Type B pancreatic cell (in vitro differentiated cells): ENCODE results near the gene U2AF1L4. TPM values are rescaled to one million over a fixed set of nuclear protein-coding genes. Genes with fewer than 3 reads are reported as not detected.
A peak's percentile ranks its signal among the peaks of the same experiment; 100 is the strongest.

Experiments used
- DNase-seq: peaks from one replicate; pipeline ENCODE4 v3.0.0; 2021; ENCODE audit warnings: mixed read lengths; ENCODE audit not compliant: unreplicated experiment; ENCODE audit errors: extremely low spot score
- H3K27ac Mint-ChIP-seq: 2 replicates; pipeline ENCODE4 v1.8.0; 2021; ENCODE audit warnings: mild to moderate bottlenecking, mixed read lengths
- H3K27me3 Mint-ChIP-seq: 2 replicates; pipeline ENCODE4 v1.8.0; 2021; ENCODE audit warnings: mixed read lengths
- H3K36me3 Mint-ChIP-seq: 2 replicates; pipeline ENCODE4 v1.8.0; 2021; ENCODE audit warnings: mixed read lengths
- H3K4me1 Mint-ChIP-seq: one replicate; pipeline ENCODE4 v1.8.0; 2021; ENCODE audit warnings: mixed read lengths; ENCODE audit not compliant: unreplicated experiment
- H3K4me3 Mint-ChIP-seq: 2 replicates; pipeline ENCODE4 v1.8.0; 2021; ENCODE audit warnings: mild to moderate bottlenecking, mixed read lengths
- H3K9me3 Mint-ChIP-seq: 2 replicates; pipeline ENCODE4 v1.8.0; 2021; ENCODE audit warnings: mixed read lengths
- CTCF ChIP-seq: fragments of 200-600 bp; sonication (generic); conservative IDR thresholded peaks from 2 replicates; pipeline ENCODE4 v1.5.0; 2021; ENCODE audit warnings: antibody characterized with exemption, mild to moderate bottlenecking
- total RNA-seq: library from RNA; stranded (reverse); gene quantifications from 2 replicates; pipeline ENCODE4 v1.2.1, GENCODE V29; 2021; ENCODE audit warnings: low replicate concordance

Gene U2AF1L4
- total RNA-seq, 1 donor from 2014 or later = 25.4 TPM

GRCh38 chr19:35787227-35787799 is 42.1 kb upstream of the U2AF1L4 start:
- Mint-ChIP-seq H3K9me3 (no peaks in the 10 kb centered on the region), H3K36me3 (peaks cover 6% of the 10 kb centered on the region), H3K27me3 (no peaks in the 10 kb centered on the region), H3K4me1 (no peaks in the 10 kb centered on the region), H3K27ac (no peak overlapping the region), H3K4me3 (no peak overlapping the region)
- TF ChIP-seq CTCF = no peak
- no peak for DNase-seq

- H3K4me1 Mint-ChIP-seq = no peaks in the 10 kb centered on the region
Observed at GRCh38 chr19:35786299-35787160, 41.3 kb upstream of the U2AF1L4 start.

GRCh38 chr19:35785339-35785627 is 40.1 kb upstream of the U2AF1L4 start:
- no peak for TF ChIP-seq CTCF
- Mint-ChIP-seq H3K4me1 (no peaks in the 10 kb centered on the region), H3K36me3 (peaks cover 6% of the 10 kb centered on the region), H3K27me3 (no peaks in the 10 kb centered on the region), H3K27ac (no peak overlapping the region), H3K4me3 (no peak overlapping the region), H3K9me3 (no peaks in the 10 kb centered on the region)
- no peak for DNase-seq

More at GRCh38 chr19:35786299-35787160, 41.3 kb upstream of the U2AF1L4 start:
- no peak for TF ChIP-seq CTCF
- Mint-ChIP-seq H3K27ac (no peak overlapping the region), H3K27me3 (no peaks in the 10 kb centered on the region), H3K36me3 (peaks cover 6% of the 10 kb centered on the region), H3K4me3 (no peak overlapping the region), H3K9me3 (no peaks in the 10 kb centered on the region)
- no peak for DNase-seq

GRCh38 chr19:35784503-35785338 is 39.5 kb upstream of the U2AF1L4 start:
- Mint-ChIP-seq H3K27me3 (no peaks in the 10 kb centered on the region), H3K4me3 (no peak overlapping the region), H3K36me3 (peaks cover 6% of the 10 kb centered on the region), H3K4me1 (no peaks in the 10 kb centered on the region), H3K9me3 (no peaks in the 10 kb centered on the region), H3K27ac (no peak overlapping the region)
- DNase-seq = no peak
- no peak for TF ChIP-seq CTCF

- Mint-ChIP-seq H3K4me3 (no peak overlapping the region), H3K36me3 (peaks cover 6% of the 10 kb centered on the region), H3K4me1 (no peaks in the 10 kb centered on the region), H3K27me3 (no peaks in the 10 kb centered on the region), H3K27ac (peak overlapping the region; percentile 29), H3K9me3 (no peaks in the 10 kb centered on the region)
- no peak for DNase-seq
- no peak for TF ChIP-seq CTCF
Observed at GRCh38 chr19:35783469-35784434, 38.5 kb upstream of the U2AF1L4 start.
